Measurements from ENCODE around the gene PLPP3. TPM values are rescaled to one million over a fixed set of nuclear protein-coding genes. Genes with fewer than 3 reads are reported as not detected.

PLPP3 gene
- polyA plus RNA-seq, 3 donors, result 129 to 140 (median 129) TPM

GRCh38 chr1:56526571-56527174 lies 52.7 kb downstream of the PLPP3 start:
- DNase-seq (ENCODE audit: low read depth in 3 of 3, low spot score in 2 of 3), result no peak

GRCh38 chr1:56525489-56526041 lies 53.8 kb downstream of the PLPP3 start:
- no peak for DNase-seq (ENCODE audit: low read depth in 3 of 3, low spot score in 2 of 3)

- no peak for DNase-seq (ENCODE audit: low read depth in 3 of 3, low spot score in 2 of 3)
Observed at GRCh38 chr1:56524263-56524662, 55.1 kb downstream of the PLPP3 start.

GRCh38 chr1:56522680-56523079 lies 56.7 kb downstream of the PLPP3 start:
- DNase-seq (ENCODE audit: low read depth in 3 of 3, low spot score in 2 of 3), result no peak

DNA sequence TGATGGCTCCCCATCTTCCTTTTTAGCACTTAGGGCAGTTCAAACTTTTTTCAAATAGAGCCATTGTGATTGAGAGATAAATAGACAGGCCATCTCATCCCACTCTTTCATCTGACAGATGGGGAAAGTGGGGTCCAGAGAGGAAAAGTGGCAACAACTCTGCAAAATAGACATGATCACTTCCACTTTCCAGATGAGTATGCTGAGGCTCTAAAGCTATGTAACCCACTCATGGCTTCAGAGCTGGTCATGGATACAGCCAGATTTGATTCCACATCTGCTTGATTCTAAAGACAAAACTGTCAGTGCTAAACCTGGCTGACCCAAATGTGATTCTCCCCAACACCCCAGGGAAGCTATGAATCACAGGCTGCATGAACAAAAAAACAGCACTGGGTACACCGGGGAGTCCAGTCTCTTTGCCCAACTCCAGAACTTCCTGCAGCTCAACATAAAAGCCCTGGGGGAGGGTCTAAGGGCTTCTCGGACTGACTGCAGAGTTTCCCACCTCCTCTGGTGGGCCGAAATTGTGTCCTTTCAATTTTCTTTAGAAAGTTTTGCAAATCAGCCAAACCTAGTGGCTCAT lies 59.3 kb downstream of the PLPP3 start:
- DNase-seq (ENCODE audit: low read depth in 3 of 3, low spot score in 2 of 3), result no peak

DNA sequence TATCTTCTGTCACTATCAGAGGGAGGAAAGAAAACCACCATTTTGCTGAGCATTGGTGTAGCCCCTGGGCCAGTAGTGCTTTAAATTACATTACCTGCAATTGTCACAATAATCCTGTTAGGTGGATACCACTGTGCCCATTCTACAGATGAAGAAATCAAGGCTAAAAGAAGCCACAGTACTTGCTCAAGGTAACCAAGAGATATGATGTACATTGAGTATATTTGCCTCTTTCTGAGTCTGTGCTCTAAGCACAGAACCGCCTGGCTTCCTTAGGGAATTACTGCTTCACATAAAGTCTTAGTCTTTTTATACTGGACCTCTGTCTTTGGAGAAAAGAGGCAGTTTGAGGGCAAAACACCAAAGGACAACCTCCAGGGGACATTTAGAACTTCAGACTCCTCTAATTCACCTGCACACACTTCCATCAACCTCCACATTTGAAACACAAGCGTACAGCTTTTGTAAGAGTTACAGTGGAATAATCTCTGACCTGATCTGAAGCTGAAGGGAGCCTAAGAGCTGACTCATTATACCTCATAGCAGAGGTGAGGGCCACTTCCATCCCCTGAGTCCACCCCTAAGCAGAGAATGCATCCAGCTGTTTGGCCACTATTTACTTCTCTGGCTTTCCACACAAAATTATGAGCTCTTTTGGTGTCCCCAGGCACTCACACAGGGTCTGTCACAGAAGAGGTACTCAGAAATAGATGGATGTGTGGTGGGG lies 61.8 kb downstream of the PLPP3 start:
- no peak for DNase-seq (ENCODE audit: low read depth in 3 of 3, low spot score in 2 of 3)

DNA sequence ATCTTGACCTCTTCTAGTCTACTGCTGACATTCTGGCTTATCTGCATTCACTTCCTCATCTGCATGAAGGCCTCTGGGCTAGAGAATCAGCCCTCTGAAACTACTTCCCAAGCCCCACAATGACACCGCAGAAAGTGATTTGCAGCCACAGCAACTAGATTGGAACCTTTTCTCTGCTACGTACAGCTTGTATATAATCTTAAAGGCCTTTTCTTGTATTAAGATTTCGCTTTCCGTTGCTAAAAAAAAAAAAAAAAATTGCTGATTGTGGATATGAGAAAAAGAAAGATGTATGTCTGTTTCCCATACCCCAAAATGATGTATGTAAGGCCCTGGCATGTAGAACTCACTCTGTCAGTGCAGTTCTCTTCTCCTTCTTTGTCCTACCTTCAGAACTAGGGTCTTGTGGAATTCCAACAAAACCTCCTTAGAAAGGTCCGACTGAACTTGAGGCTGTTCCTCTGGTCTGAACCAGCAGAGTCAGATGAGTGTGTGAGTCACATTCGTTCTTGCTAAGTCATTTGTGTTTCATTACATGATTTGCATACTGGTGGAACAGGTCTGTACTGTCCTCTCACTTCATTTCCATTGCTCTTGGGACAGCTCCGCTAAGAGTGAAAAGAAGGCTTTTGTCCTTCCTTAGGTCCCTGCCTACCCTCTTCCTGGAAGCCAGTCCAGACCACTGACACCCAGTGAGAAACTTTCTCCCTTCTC lies 62.7 kb downstream of the PLPP3 start:
- peak in 1 of 3 donors; percentile 47 for DNase-seq (ENCODE audit: low read depth in 3 of 3, low spot score in 2 of 3)

DNA sequence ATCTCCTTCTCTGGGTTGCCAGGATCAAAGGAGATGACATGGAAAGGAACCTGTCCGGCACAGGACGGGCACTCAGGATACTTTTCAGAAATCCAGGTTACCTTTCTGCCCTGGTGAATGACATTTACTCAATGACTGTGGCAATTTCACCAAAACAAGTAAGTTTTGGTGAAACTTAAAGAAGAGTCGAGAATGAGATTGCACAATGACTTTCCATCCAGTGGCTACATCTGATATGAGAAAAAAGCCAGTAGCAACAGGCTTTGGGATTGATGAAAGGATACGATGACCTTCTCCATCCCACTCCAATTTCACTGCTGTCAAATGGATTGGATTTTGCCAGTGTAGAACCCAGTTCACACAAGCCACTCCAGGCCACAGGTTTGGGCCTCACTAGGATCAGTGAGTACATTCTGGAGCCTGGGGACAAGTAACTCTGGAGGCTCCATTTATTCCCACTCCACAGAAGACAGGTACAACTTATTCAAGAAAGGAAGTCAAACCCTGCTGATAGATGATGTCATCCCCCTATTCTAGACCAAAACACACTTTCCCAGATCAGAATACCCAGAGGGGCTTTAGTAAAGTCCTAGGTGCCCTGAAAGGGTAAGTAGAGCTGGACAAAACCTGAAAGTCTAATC lies 63.3 kb downstream of the PLPP3 start:
- DNase-seq (ENCODE audit: low read depth in 3 of 3, low spot score in 2 of 3), result no peak

- no peak for DNase-seq (ENCODE audit: low read depth in 3 of 3, low spot score in 2 of 3)
Observed at GRCh38 chr1:56512724-56513494, 66.5 kb downstream of the PLPP3 start.

GRCh38 chr1:56511766-56512165 lies 67.6 kb downstream of the PLPP3 start:
- DNase-seq (ENCODE audit: low read depth in 3 of 3, low spot score in 2 of 3), result no peak

DNA sequence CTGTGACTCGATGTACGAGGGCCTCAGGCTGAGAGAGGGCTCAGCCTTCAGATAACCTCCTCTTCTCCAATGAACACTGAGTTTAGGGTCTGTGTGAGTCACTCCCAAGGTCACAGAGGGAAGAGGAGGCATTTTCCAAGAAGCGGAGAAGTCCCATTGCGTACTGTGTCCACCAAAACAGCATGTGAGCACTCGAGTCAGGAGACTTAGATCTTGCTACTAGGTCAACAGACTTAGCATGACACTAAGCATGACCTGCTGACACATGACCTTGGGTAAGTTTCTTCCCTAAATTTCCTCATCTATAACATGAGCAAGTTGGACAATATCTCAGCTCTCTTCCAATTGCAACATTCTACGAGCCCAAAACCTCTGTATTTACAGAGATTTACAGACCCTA lies 68.0 kb downstream of the PLPP3 start:
- no peak for DNase-seq (ENCODE audit: low read depth in 3 of 3, low spot score in 2 of 3)

- no peak for DNase-seq (ENCODE audit: low read depth in 3 of 3, low spot score in 2 of 3)
Observed at GRCh38 chr1:56510642-56511021, 68.7 kb downstream of the PLPP3 start.

- no peak for DNase-seq (ENCODE audit: low read depth in 3 of 3, low spot score in 2 of 3)
Observed at GRCh38 chr1:56509713-56510641, 69.4 kb downstream of the PLPP3 start.

- DNase-seq (ENCODE audit: low read depth in 3 of 3, low spot score in 2 of 3), result no peak
Observed at GRCh38 chr1:56508523-56508983, 70.8 kb downstream of the PLPP3 start.

DNA sequence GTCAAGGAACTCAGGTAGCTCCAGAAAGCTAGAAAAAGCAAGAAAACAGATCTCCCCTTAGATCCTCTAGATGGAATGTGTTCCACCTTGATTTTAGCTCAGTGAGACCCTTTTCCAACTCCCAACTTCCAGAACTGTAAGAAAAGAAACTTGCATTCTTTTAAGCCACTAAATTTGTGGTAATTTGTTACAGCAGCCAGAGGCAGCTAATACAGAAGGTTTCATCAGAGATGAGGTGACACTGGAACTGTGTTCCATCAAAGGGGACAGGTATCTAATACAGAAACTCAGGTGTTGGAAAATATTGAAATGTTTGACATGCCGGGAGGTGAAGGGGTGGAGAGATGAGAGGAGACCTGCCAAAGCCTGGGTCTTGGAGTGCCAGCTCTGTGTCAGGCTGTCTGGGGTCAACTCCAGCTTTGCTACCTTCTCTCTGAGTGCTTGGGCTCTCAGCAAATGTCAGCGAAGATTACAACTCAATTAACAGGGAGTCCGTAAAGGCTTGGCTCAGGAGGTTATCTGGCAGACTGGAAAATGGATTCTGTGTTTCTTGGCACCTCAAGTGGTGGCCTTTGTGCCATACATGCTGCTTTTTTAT lies 71.3 kb downstream of the PLPP3 start:
- DNase-seq (ENCODE audit: low read depth in 3 of 3, low spot score in 2 of 3), result no peak

- DNase-seq (ENCODE audit: low read depth in 3 of 3, low spot score in 2 of 3), result no peak
Observed at GRCh38 chr1:56506951-56507491, 72.3 kb downstream of the PLPP3 start.

GRCh38 chr1:56505792-56506743 lies 73.3 kb downstream of the PLPP3 start:
- DNase-seq (ENCODE audit: low read depth in 3 of 3, low spot score in 2 of 3), result no peak
